Endothelial cell of umbilical vein (primary cell): ENCODE measurements around the gene RFX2. TPM values are rescaled to one million over a fixed set of nuclear protein-coding genes. Genes with fewer than 3 reads are reported as not detected.

Experiments used
- BruUV-seq: library from RNA; stranded (reverse); fragments of 400-500 nt; replicated peaks from 2 replicates; lab custom pipeline; 2021; lab: Mats Ljungman, UMichigan
- CTCF ChIA-PET: fragments of 300-600, 350-600 bp; sonication (Branson Sonifier 250); formaldehyde crosslinking; loops from one replicate; lab custom pipeline; 2021; ENCODE audit warnings: antibody characterized with exemption, inconsistent platforms; lab: Charles Lee
- POLR2A ChIA-PET: fragments of 300-600, 350-600 bp; sonication (Branson Sonifier 250); formaldehyde crosslinking; loops from one replicate; lab custom pipeline; 2021; ENCODE audit warnings: antibody characterized with exemption, inconsistent platforms; lab: Charles Lee
- DNase-seq: peaks from one replicate; pipeline ENCODE4 v3.0.0-alpha.2; 2011; ENCODE audit warnings: low read depth, low spot score
- FAIRE-seq: peaks from 2 replicates; lab custom pipeline; 2011; peaks lifted over from hg19 to GRCh38; lab: Jason Lieb, UNC
- H2AFZ ChIP-seq: 2 replicates; pipeline ENCODE4 v1.6.0; 2012; ENCODE audit warnings: low read depth, low read length, control low read depth, inconsistent platforms
- H3K27ac ChIP-seq: 2 replicates; pipeline ENCODE4 v1.5.1; 2011; ENCODE audit warnings: low read depth, mild to moderate bottlenecking, control low read depth, low read length, moderate library complexity; ENCODE audit not compliant: insufficient read depth
- H3K27me3 ChIP-seq, 2 experiments: 2 replicates each; pipeline versions ENCODE4 v1.6.0 to v1.6.1; 2011; ENCODE audit warnings: low read length in 2 of 2, mixed read lengths in 1 of 2; ENCODE audit not compliant: control insufficient read depth in 2 of 2, insufficient read depth in 2 of 2
- H3K36me3 ChIP-seq, 2 experiments: 2 replicates in 1 of 2; 3 replicates in 1 of 2; pipeline ENCODE4 v1.5.1; 2011; ENCODE audit warnings: low read length in 2 of 2, mild to moderate bottlenecking in 1 of 2, moderate library complexity in 1 of 2; ENCODE audit not compliant: control insufficient read depth in 2 of 2, insufficient read depth in 2 of 2; ENCODE audit errors: extremely low read depth in 1 of 2
- H3K4me1 ChIP-seq: 3 replicates; pipeline ENCODE4 v1.5.1; 2011; ENCODE audit warnings: mild to moderate bottlenecking, low read length; ENCODE audit not compliant: control insufficient read depth, insufficient read depth; ENCODE audit errors: extremely low read depth
- H3K4me2 ChIP-seq: 2 replicates; pipeline ENCODE4 v1.6.1; 2011; ENCODE audit warnings: low read length, control low read depth, mixed read lengths; ENCODE audit not compliant: insufficient read depth
- H3K4me3 ChIP-seq, 3 experiments: fragments of 200-600 bp in 1 of 3; sonication (generic), shearing (Covaris generic) in 1 of 3; replicated peaks in 1 of 3; 2 replicates each; pipeline ENCODE4 v1.5.1; 2011 to 2016; ENCODE audit warnings: control low read depth in 3 of 3, low read length in 3 of 3, mild to moderate bottlenecking in 2 of 3, inconsistent platforms in 1 of 3, low read depth in 1 of 3, moderate library complexity in 1 of 3; ENCODE audit not compliant: insufficient read depth in 1 of 3
- H3K79me2 ChIP-seq: 2 replicates; pipeline ENCODE4 v1.6.0; 2012; ENCODE audit warnings: low read length, inconsistent platforms; ENCODE audit not compliant: control insufficient read depth, insufficient read depth
- H3K9ac ChIP-seq: replicated peaks from 2 replicates; pipeline ENCODE3; 2011; ENCODE audit warnings: low read length, control low read depth; ENCODE audit not compliant: insufficient read depth; ENCODE audit errors: extremely low read depth
- H3K9me1 ChIP-seq: replicated peaks from 3 replicates; pipeline ENCODE4 v1.6.0; 2011; ENCODE audit warnings: mild to moderate bottlenecking, low read length; ENCODE audit not compliant: control insufficient read depth, insufficient read depth; ENCODE audit errors: extremely low read depth
- H3K9me3 ChIP-seq: replicated peaks from 2 replicates; pipeline ENCODE4 v1.5.1; 2012; ENCODE audit warnings: low read length, inconsistent platforms; ENCODE audit not compliant: control insufficient read depth, insufficient read depth
- H4K20me1 ChIP-seq: replicated peaks from 2 replicates; pipeline ENCODE3; 2011; ENCODE audit warnings: mild to moderate bottlenecking, low read length; ENCODE audit not compliant: control insufficient read depth, insufficient read depth; ENCODE audit errors: extremely low read depth
- EZH2 ChIP-seq: IDR thresholded peaks from 2 replicates; pipeline ENCODE4 v1.6.1; 2012; ENCODE audit warnings: borderline replicate concordance, low read depth, mild to moderate bottlenecking, moderate library complexity, low read length, inconsistent platforms; ENCODE audit not compliant: severe bottlenecking
- FOS ChIP-seq: IDR thresholded peaks from 2 replicates; pipeline ENCODE4 v1.6.1; 2011; ENCODE audit warnings: mild to moderate bottlenecking, low read length, moderate library complexity, borderline replicate concordance; ENCODE audit not compliant: insufficient read depth
- GATA2 ChIP-seq: IDR thresholded peaks from 2 replicates; pipeline ENCODE4 v1.7.0; 2011; ENCODE audit warnings: low read depth, mild to moderate bottlenecking, moderate library complexity, mixed read lengths, low read length; ENCODE audit not compliant: insufficient read length, insufficient read depth
- JUN ChIP-seq: IDR thresholded peaks from 2 replicates; pipeline ENCODE4 v1.6.1; 2011; ENCODE audit warnings: borderline replicate concordance, low read depth; ENCODE audit not compliant: insufficient read length, insufficient read depth
- MYC ChIP-seq: IDR thresholded peaks from one replicate; pipeline ENCODE4 v1.6.1; 2011; ENCODE audit warnings: mild to moderate bottlenecking, low read depth, low read length
- POLR2A ChIP-seq: IDR thresholded peaks from 2 replicates; pipeline ENCODE4 v1.6.1; 2012; ENCODE audit warnings: low read depth, mild to moderate bottlenecking, control low read depth, low read length
- POLR2AphosphoS5 ChIP-seq: IDR thresholded peaks from 2 replicates; pipeline ENCODE4 v1.6.1; 2012; ENCODE audit warnings: low read depth, mild to moderate bottlenecking, control low read depth, low read length, moderate library complexity; ENCODE audit not compliant: insufficient read depth
- dilution Hi-C: fragments of 300-500 bp; cut with MboI; formaldehyde crosslinking; loops from one replicate; pipeline ENCODE4 v1.15.0; 2019; ENCODE audit warnings: low sequenced_read_pairs; ENCODE audit not compliant: extremely low pct_ligation_motif_present
- intact Hi-C: fragments of 100-400 bp; cut with micrococcal nuclease; formaldehyde crosslinking; loops from one replicate; pipeline ENCODE4 v1.10.0; 2022
- polyA plus RNA-seq, 4 experiments: library from polyadenylated mRNA; depleted of rRNA in 3 of 4; stranded (reverse) in 3 of 4; unstranded in 1 of 4; fragments of >200 nt; gene quantifications; 2 replicates each; pipeline versions ENCODE4 v1.2.1 to v1.2.3, GENCODE V29; 2011 to 2012; ENCODE audit warnings: missing spikeins in 1 of 4
- total RNA-seq: library from RNA; stranded (reverse); gene quantifications from 2 replicates; pipeline ENCODE4 v1.2.3, GENCODE V29; 2021
- TF ChIP-seq, protein P1 (sequence below): IDR thresholded peaks from 2 replicates; pipeline ENCODE4 v1.6.1; 2011; ENCODE audit not compliant: insufficient read depth, insufficient read length
- TF ChIP-seq, protein P2 (sequence below), 2 donors: IDR thresholded peaks; 1 replicate in 1 of 2; 2 replicates in 1 of 2; pipeline ENCODE4 v1.5.1; 2011; ENCODE audit warnings: low read length in 2 of 2, mild to moderate bottlenecking in 2 of 2, moderate library complexity in 2 of 2, control low read depth in 1 of 2, inconsistent platforms in 1 of 2, low read depth in 1 of 2; ENCODE audit not compliant: insufficient read depth in 1 of 2; ENCODE audit errors: extremely low read depth in 1 of 2

RFX2 gene
- total and polyA plus RNA-seq, 2 donors (not counting 3 experiments of a cell fraction or from before 2014, with no cell fraction given): 16.1 to 19.0 TPM

DNA sequence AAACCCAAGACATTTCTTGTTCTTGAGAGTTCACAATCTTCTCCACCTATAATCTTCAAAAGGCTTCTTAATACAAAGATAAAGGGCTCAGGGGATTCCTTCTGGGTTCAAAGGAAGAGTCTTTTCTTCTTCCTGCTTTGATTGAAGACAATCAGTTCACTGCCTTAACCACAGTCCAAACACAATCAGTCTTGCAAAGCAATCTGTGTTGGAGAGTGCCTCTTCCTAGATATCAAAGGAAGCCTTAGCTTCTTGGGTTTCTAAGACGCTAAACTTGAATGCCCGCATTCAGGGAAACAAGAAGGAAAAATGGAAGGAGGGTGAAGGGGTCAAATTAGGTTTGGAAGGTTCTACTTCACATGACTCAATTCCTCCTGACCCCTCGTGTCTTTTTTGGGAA is 159.6 kb downstream of the RFX2 start:
- POLR2A ChIA-PET: no interaction called here

More for the DNA sequence above, 159.6 kb downstream of the RFX2 start:
- H4K20me1 ChIP-seq: no peaks in the 10 kb centered on the region
- H3K36me3 ChIP-seq: peaks cover 0 to 8% of the 10 kb centered on the region in 2 experiments
- H3K9me3 ChIP-seq: no peaks in the 10 kb centered on the region
- no peak overlapping the region for H2AFZ ChIP-seq
- no peak overlapping the region for H3K4me3 ChIP-seq
- H3K4me1 ChIP-seq: peaks cover 41% of the 10 kb centered on the region
- no TSS peak for BruUV-seq
- CTCF ChIA-PET: interaction anchor here (1.0 to 7.2 kb wide), 3 partner anchors 8 to 17 kb away, joined by 4 to 46 read pairs (median 6); no protein-coding TSS in a partner anchor
- FAIRE-seq (no peak), DNase-seq (no peak)
- H3K9me1 ChIP-seq: no peaks in the 10 kb centered on the region
- TF ChIP-seq POLR2A: no peak
- TF ChIP-seq POLR2AphosphoS5: no peak
- TF ChIP-seq JUN: no peak
- TF ChIP-seq, protein P1, sequence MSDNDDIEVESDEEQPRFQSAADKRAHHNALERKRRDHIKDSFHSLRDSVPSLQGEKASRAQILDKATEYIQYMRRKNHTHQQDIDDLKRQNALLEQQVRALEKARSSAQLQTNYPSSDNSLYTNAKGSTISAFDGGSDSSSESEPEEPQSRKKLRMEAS: no peak
- TF ChIP-seq MYC: no peak
- TF ChIP-seq EZH2: no peak
- TF ChIP-seq, protein P2, sequence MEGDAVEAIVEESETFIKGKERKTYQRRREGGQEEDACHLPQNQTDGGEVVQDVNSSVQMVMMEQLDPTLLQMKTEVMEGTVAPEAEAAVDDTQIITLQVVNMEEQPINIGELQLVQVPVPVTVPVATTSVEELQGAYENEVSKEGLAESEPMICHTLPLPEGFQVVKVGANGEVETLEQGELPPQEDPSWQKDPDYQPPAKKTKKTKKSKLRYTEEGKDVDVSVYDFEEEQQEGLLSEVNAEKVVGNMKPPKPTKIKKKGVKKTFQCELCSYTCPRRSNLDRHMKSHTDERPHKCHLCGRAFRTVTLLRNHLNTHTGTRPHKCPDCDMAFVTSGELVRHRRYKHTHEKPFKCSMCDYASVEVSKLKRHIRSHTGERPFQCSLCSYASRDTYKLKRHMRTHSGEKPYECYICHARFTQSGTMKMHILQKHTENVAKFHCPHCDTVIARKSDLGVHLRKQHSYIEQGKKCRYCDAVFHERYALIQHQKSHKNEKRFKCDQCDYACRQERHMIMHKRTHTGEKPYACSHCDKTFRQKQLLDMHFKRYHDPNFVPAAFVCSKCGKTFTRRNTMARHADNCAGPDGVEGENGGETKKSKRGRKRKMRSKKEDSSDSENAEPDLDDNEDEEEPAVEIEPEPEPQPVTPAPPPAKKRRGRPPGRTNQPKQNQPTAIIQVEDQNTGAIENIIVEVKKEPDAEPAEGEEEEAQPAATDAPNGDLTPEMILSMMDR (IDR thresholded peaks at IDR 0.05; ENCODE audit: extremely low read depth in 1 of 2, insufficient read depth in 1 of 2, low read depth in 1 of 2, low read length in 2 of 2): no peak
- TF ChIP-seq FOS: no peak
- no peak for TF ChIP-seq GATA2
- H3K79me2 ChIP-seq: peaks cover 69% of the 10 kb centered on the region
- H3K9ac ChIP-seq: no peak overlapping the region
- intact Hi-C loops: no loop called here
- no peak overlapping the region for H3K27ac ChIP-seq
- dilution Hi-C loops: no loop called here
- H3K4me2 ChIP-seq: no peak overlapping the region
- H3K27me3 ChIP-seq: no peaks in the 10 kb centered on the region
